Measurements from ENCODE around the gene RBSN. TPM values are rescaled to one million over a fixed set of nuclear protein-coding genes. Genes with fewer than 3 reads are reported as not detected.
"Not testable (repeated sequence)": the region's sequence is repeated elsewhere in the genome, so short reads cannot be mapped to it uniquely, and the experiment has no call there.

The RBSN gene
- 28.0 TPM for polyA plus RNA-seq (2013, experiment 1 of 4)
- 29.1 TPM for polyA plus RNA-seq (2013, experiment 2 of 4)
- polyA plus RNA-seq (2013, experiment 3 of 4): 25.1 TPM
- polyA plus RNA-seq (2013, experiment 4 of 4): 28.2 TPM

DNA sequence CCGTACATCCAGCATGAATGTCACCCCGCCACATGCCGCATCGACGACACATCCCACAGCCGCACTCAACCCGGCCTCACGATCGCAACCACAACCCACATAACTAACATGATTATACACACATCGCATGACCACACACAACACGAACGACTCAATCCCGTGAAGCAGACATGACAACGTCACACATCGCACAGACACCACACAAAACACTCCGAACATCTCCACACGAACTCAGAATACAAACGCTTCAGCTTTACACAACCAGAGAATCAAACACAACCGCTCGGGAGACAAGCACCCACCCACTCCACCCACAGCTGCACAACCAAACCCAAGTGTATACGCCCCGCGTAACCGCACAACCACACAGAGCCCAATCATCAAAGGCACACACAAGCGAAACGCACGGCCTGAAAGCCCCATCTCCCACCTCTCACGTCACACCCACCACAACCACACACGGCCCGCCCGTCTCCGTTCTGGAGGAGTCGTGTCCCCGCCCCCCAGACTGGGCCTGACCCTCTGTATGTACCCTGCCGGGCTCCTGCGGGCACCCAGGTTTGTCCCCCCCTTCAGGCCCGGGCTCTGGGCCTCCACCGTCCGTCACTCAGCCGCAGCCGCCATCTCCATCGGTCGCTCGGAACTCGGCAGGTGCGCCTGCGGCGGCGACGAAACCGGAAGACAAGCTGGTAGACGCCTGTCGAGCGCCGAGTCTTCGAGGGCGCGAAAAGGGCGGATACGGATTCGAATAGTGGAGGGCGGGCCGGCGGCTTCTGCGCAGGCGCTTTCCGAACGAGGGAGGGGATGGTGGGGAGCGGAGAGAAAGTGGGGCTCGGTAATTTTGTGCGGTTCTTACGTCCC is at the start of gene RBSN:
RBSN (minus strand) TSS at position 646 of the 861 bp plus-strand sequence. CDS start 3,028 bp downstream, outside the sequence.
- H3K36me3 ChIP-seq (ENCODE audit: control insufficient read depth, insufficient read depth, low read length): peaks cover 6% of the 10 kb centered on the region

DNA sequence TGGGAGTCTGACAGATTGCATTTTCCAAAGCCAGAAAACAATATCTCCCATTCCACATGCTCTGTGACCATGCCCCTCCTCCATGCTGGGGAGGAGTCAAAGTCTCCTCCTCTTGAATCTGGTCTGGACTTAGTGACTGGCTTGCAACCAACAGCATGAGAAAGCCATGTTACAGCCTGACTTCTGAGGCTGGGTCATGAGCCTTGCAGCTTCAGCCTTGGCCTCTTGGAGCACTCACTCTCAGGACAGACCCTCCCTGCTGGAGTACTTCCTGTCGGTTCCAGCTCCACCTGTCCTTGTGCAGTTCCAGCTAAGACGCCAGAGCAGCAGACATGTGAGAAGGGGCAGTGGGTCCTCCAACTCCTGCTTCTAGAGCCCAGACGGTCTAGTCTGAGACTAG is 49.7 kb upstream of the RBSN start:
- no peaks in the 10 kb centered on the region for H3K27me3 ChIP-seq (ENCODE audit: control insufficient read depth, insufficient read depth, low read length, poor library complexity, severe bottlenecking)
- no peak overlapping the region for H3K27ac ChIP-seq (ENCODE audit: insufficient read depth, low read depth, low read length, poor library complexity, severe bottlenecking)
- no peak overlapping the region for H3K4me3 ChIP-seq (ENCODE audit: insufficient read depth, low read depth, low read length)
- WGBS, 2 experiments: 42 to 50% methylated on average over 3 of the region's 3 CpGs
- H3K36me3 ChIP-seq (ENCODE audit: control insufficient read depth, insufficient read depth, low read length): no peaks in the 10 kb centered on the region
- no peaks in the 10 kb centered on the region for H3K9me3 ChIP-seq (ENCODE audit: control insufficient read depth, low read length)
- H3K4me1 ChIP-seq (ENCODE audit: control insufficient read depth, insufficient read depth, low read length): no peaks in the 10 kb centered on the region

More for the DNA sequence above, at the start of gene RBSN:
- Histone ChIP-seq H3K9me3 (ENCODE audit: control insufficient read depth, low read length) (no peaks in the 10 kb centered on the region), H3K27ac (ENCODE audit: insufficient read depth, low read depth, low read length, poor library complexity, severe bottlenecking) (no peak within 1 kb of the TSS), H3K4me3 (ENCODE audit: insufficient read depth, low read depth, low read length) (peak within 1 kb of the TSS; percentile 72), H3K4me1 (ENCODE audit: control insufficient read depth, insufficient read depth, low read length) (peaks cover 6% of the 10 kb centered on the region), H3K27me3 (ENCODE audit: control insufficient read depth, insufficient read depth, low read length, poor library complexity, severe bottlenecking) (no peaks in the 10 kb centered on the region)
- WGBS, 2 experiments: 1% methylated on average over 72 of the region's 72 CpGs

GRCh38 chr3:15136885-15137284 is 37.9 kb upstream of the RBSN start:
- H3K4me3 ChIP-seq (ENCODE audit: insufficient read depth, low read depth, low read length); H3K9me3 ChIP-seq (ENCODE audit: control insufficient read depth, low read length); H3K36me3 ChIP-seq (ENCODE audit: control insufficient read depth, insufficient read depth, low read length); H3K27me3 ChIP-seq (ENCODE audit: control insufficient read depth, insufficient read depth, low read length, poor library complexity, severe bottlenecking); H3K4me1 ChIP-seq (ENCODE audit: control insufficient read depth, insufficient read depth, low read length); H3K27ac ChIP-seq (ENCODE audit: insufficient read depth, low read depth, low read length, poor library complexity, severe bottlenecking): not testable (repeated sequence)
- 79 to 86% methylated on average over 4 of the region's 4 CpGs for WGBS, 2 experiments

DNA sequence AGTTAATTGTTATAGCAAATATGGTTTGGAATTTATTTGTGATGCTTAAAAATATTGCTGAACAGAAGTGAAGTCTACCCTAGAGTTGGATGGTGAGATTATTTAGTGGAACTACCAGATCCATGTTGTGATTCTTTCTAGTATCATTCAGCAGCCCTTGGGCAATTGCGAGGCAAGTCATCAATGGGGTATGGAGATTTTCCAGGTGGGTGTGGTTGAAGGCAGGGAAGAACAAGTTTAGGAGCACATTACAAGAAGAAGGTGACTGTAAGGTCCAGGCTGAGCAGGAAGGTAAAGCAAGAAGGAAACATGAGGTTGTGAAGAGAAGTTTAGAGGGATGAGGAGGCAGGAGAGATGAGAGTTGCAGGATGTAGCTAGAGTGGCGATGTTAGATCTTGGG is 36.0 kb upstream of the RBSN start:
- WGBS, 2 experiments: 91 to 93% methylated on average over 2 of the region's 2 CpGs
- H3K9me3 ChIP-seq (ENCODE audit: control insufficient read depth, low read length); H3K27me3 ChIP-seq (ENCODE audit: control insufficient read depth, insufficient read depth, low read length, poor library complexity, severe bottlenecking): not testable (repeated sequence)

GRCh38 chr3:15128403-15128802 is 29.5 kb upstream of the RBSN start:
- WGBS, 2 experiments: no CpG with 5 or more reads among the region's 4 CpGs
- not testable (repeated sequence) for H3K36me3 ChIP-seq (ENCODE audit: control insufficient read depth, insufficient read depth, low read length); H3K27me3 ChIP-seq (ENCODE audit: control insufficient read depth, insufficient read depth, low read length, poor library complexity, severe bottlenecking); H3K9me3 ChIP-seq (ENCODE audit: control insufficient read depth, low read length); H3K4me1 ChIP-seq (ENCODE audit: control insufficient read depth, insufficient read depth, low read length); H3K27ac ChIP-seq (ENCODE audit: insufficient read depth, low read depth, low read length, poor library complexity, severe bottlenecking); H3K4me3 ChIP-seq (ENCODE audit: insufficient read depth, low read depth, low read length)

More for the DNA sequence above, 36.0 kb upstream of the RBSN start:
- not testable (repeated sequence) for H3K4me1 ChIP-seq (ENCODE audit: control insufficient read depth, insufficient read depth, low read length); H3K4me3 ChIP-seq (ENCODE audit: insufficient read depth, low read depth, low read length); H3K36me3 ChIP-seq (ENCODE audit: control insufficient read depth, insufficient read depth, low read length); H3K27ac ChIP-seq (ENCODE audit: insufficient read depth, low read depth, low read length, poor library complexity, severe bottlenecking)

GRCh38 chr3:15126975-15127374 is 28.0 kb upstream of the RBSN start:
- H3K27me3 ChIP-seq (ENCODE audit: control insufficient read depth, insufficient read depth, low read length, poor library complexity, severe bottlenecking); H3K36me3 ChIP-seq (ENCODE audit: control insufficient read depth, insufficient read depth, low read length); H3K27ac ChIP-seq (ENCODE audit: insufficient read depth, low read depth, low read length, poor library complexity, severe bottlenecking); H3K9me3 ChIP-seq (ENCODE audit: control insufficient read depth, low read length); H3K4me1 ChIP-seq (ENCODE audit: control insufficient read depth, insufficient read depth, low read length); H3K4me3 ChIP-seq (ENCODE audit: insufficient read depth, low read depth, low read length): not testable (repeated sequence)
- WGBS, 2 experiments: 85 to 91% methylated on average over 2 of the region's 2 CpGs

DNA sequence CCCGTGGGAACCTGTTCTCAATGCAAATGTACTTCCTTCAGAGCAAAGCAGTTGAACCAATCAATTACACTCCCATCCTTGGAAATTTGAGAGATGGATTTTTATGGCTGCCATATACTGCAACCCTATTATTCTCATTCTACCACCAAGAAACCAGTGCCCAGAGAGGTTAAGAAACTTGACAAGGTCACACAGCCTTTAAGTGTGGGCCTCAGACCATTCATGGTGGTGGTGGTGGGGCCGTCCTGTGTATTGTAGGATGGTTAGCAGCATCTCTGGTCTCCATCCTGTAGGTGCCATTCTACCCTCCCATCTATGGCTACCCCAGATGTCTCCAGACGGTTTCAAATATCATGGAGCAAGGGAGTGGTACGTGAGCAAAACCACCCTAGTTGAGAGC is 23.4 kb upstream of the RBSN start:
- WGBS, 2 experiments: 87 to 95% methylated on average over 4 of the region's 4 CpGs
- Histone ChIP-seq H3K9me3 (ENCODE audit: control insufficient read depth, low read length) (no peaks in the 10 kb centered on the region), H3K36me3 (ENCODE audit: control insufficient read depth, insufficient read depth, low read length) (no peaks in the 10 kb centered on the region), H3K27ac (ENCODE audit: insufficient read depth, low read depth, low read length, poor library complexity, severe bottlenecking) (no peak overlapping the region), H3K4me1 (ENCODE audit: control insufficient read depth, insufficient read depth, low read length) (no peaks in the 10 kb centered on the region), H3K4me3 (ENCODE audit: insufficient read depth, low read depth, low read length) (no peak overlapping the region), H3K27me3 (ENCODE audit: control insufficient read depth, insufficient read depth, low read length, poor library complexity, severe bottlenecking) (no peaks in the 10 kb centered on the region)

DNA sequence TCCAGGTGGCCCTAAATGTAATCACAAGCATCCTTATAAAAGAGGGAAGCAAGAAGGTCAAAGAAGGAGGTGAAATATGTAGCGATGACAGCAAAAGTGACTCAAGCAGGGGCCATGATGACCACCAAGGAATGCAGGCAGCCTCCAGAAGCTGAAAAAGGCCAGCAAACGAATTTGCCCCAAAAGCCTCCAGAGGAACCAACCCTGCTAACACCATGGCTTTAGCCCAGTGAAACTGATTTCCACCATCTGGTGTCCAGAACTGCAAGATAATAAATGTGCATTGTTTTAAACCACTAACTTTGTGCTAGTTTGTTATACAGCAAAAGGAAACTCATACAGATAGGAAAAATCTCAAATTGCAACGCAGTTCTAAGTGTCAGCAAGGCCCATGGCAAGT is 23.0 kb upstream of the RBSN start:
- Histone ChIP-seq H3K27me3 (ENCODE audit: control insufficient read depth, insufficient read depth, low read length, poor library complexity, severe bottlenecking) (no peaks in the 10 kb centered on the region), H3K27ac (ENCODE audit: insufficient read depth, low read depth, low read length, poor library complexity, severe bottlenecking) (no peak overlapping the region), H3K9me3 (ENCODE audit: control insufficient read depth, low read length) (no peaks in the 10 kb centered on the region), H3K36me3 (ENCODE audit: control insufficient read depth, insufficient read depth, low read length) (no peaks in the 10 kb centered on the region), H3K4me3 (ENCODE audit: insufficient read depth, low read depth, low read length) (no peak overlapping the region), H3K4me1 (ENCODE audit: control insufficient read depth, insufficient read depth, low read length) (no peaks in the 10 kb centered on the region)
- 88 to 91% methylated on average over 3 of the region's 3 CpGs for WGBS, 2 experiments

DNA sequence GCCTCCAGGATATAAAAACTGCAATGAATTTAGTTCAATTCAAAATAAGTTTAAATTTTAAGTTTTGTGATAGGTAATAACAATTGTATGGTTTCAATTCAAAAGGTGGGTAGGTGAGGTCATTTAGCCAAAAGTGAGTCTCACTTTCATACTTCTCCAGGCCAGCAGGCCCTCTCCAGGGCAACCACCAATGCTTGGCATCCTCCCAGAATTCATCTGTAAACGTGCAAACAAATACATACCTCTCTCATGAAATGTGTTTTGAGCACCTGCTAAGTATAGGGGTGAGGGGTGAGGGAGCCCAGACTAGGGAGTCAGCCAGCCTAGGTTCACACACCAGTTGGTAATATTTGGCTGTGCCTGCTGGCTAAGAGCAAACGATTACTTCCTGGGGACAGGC is 22.0 kb upstream of the RBSN start:
- Histone ChIP-seq H3K27ac (ENCODE audit: insufficient read depth, low read depth, low read length, poor library complexity, severe bottlenecking) (no peak overlapping the region), H3K4me1 (ENCODE audit: control insufficient read depth, insufficient read depth, low read length) (no peaks in the 10 kb centered on the region), H3K9me3 (ENCODE audit: control insufficient read depth, low read length) (no peaks in the 10 kb centered on the region), H3K36me3 (ENCODE audit: control insufficient read depth, insufficient read depth, low read length) (no peaks in the 10 kb centered on the region), H3K4me3 (ENCODE audit: insufficient read depth, low read depth, low read length) (no peak overlapping the region), H3K27me3 (ENCODE audit: control insufficient read depth, insufficient read depth, low read length, poor library complexity, severe bottlenecking) (no peaks in the 10 kb centered on the region)
- 75 to 79% methylated on average over 2 of the region's 2 CpGs for WGBS, 2 experiments

GRCh38 chr3:15117011-15117410 is 18.1 kb upstream of the RBSN start:
- Histone ChIP-seq H3K27ac (ENCODE audit: insufficient read depth, low read depth, low read length, poor library complexity, severe bottlenecking) (no peak overlapping the region), H3K4me1 (ENCODE audit: control insufficient read depth, insufficient read depth, low read length) (peaks cover 7% of the 10 kb centered on the region), H3K9me3 (ENCODE audit: control insufficient read depth, low read length) (no peaks in the 10 kb centered on the region), H3K4me3 (ENCODE audit: insufficient read depth, low read depth, low read length) (no peak overlapping the region), H3K27me3 (ENCODE audit: control insufficient read depth, insufficient read depth, low read length, poor library complexity, severe bottlenecking) (no peaks in the 10 kb centered on the region), H3K36me3 (ENCODE audit: control insufficient read depth, insufficient read depth, low read length) (no peaks in the 10 kb centered on the region)
- WGBS, 2 experiments: 85 to 92% methylated on average over 3 of the region's 3 CpGs

Measured in ectodermal cell (in vitro differentiated cells).